ENCODE results near the gene FOXP1. TPM values are rescaled to one million over a fixed set of nuclear protein-coding genes. Genes with fewer than 3 reads are reported as not detected.
"Not testable (repeated sequence)": the region's sequence is repeated elsewhere in the genome, so short reads cannot be mapped to it uniquely, and the experiment has no call there.

FOXP1 gene
- total RNA-seq, 1 donor from 2014 or later, result 27.3 TPM

GRCh38 chr3:71438904-71439303 lies 144.6 kb downstream of the FOXP1 start:
- Histone ChIP-seq H3K4me1 (peaks cover 16% of the 10 kb centered on the region), H3K4me3 (no peak overlapping the region), H3K9ac (no peak overlapping the region), H3K79me2 (ENCODE audit: low read depth) (no peaks in the 10 kb centered on the region), H4K20me1 (ENCODE audit: low read depth) (peaks cover 18% of the 10 kb centered on the region), H3K4me2 (peak overlapping the region; percentile 41), H3F3A (ENCODE audit: low read depth) (peaks cover 13% of the 10 kb centered on the region), H3K9me3 (ENCODE audit: low read depth) (no peaks in the 10 kb centered on the region), H3K27me3 (no peaks in the 10 kb centered on the region), H3K27ac (no peak overlapping the region), H3K36me3 (no peaks in the 10 kb centered on the region), H2AFZ (replicated peaks) (no peak overlapping the region)
- Mint-ChIP-seq H3K27ac (no peak overlapping the region), H3K9me3 (peaks cover 29% of the 10 kb centered on the region), H3K27me3 (ENCODE audit: insufficient read depth, low read depth) (peaks cover 6% of the 10 kb centered on the region), H3K4me1 (peaks cover 24% of the 10 kb centered on the region), H3K36me3 (peaks cover 18% of the 10 kb centered on the region), H3K4me3 (no peak overlapping the region)
- no peak for TF ChIP-seq EZH2phosphoT487 (IDR thresholded peaks at IDR 0.05)
- no peak for TF ChIP-seq CTCF (IDR thresholded peaks at IDR 0.05)
- TF ChIP-seq EZH2 (IDR thresholded peaks at IDR 0.05), result no peak
- no peak for DNase-seq (ENCODE audit: low spot score)

- peak overlapping the region; percentile 12 for H3K4me3 Mint-ChIP-seq
- peak; percentile 61 for DNase-seq (ENCODE audit: low spot score)
- peak overlapping the region; percentile 41 for H3K4me2 ChIP-seq
- H3K9me3 Mint-ChIP-seq, result peaks cover 29% of the 10 kb centered on the region
- H3K27me3 ChIP-seq, result no peaks in the 10 kb centered on the region
- H2AFZ ChIP-seq (replicated peaks), result no peak overlapping the region
- peaks cover 16% of the 10 kb centered on the region for H3K4me1 ChIP-seq
- H3K27me3 Mint-ChIP-seq (ENCODE audit: insufficient read depth, low read depth), result peaks cover 6% of the 10 kb centered on the region
- no peak overlapping the region for H3K4me3 ChIP-seq
- peaks cover 13% of the 10 kb centered on the region for H3F3A ChIP-seq (ENCODE audit: low read depth)
- no peaks in the 10 kb centered on the region for H3K79me2 ChIP-seq (ENCODE audit: low read depth)
- H3K27ac ChIP-seq, result no peak overlapping the region
- H3K4me1 Mint-ChIP-seq, result peaks cover 27% of the 10 kb centered on the region
- TF ChIP-seq EZH2 (IDR thresholded peaks at IDR 0.05) (no peak), EZH2phosphoT487 (IDR thresholded peaks at IDR 0.05) (no peak)
- no peaks in the 10 kb centered on the region for H3K9me3 ChIP-seq (ENCODE audit: low read depth)
- peaks cover 18% of the 10 kb centered on the region for H4K20me1 ChIP-seq (ENCODE audit: low read depth)
- no peaks in the 10 kb centered on the region for H3K36me3 ChIP-seq
- H3K27ac Mint-ChIP-seq, result no peak overlapping the region
- H3K9ac ChIP-seq, result no peak overlapping the region
- H3K36me3 Mint-ChIP-seq, result peaks cover 16% of the 10 kb centered on the region
These were observed 145.3 kb downstream of the FOXP1 start for GRCh38 chr3:71438071-71438685.

- Mint-ChIP-seq H3K4me1 (peaks cover 32% of the 10 kb centered on the region), H3K4me3 (no peak overlapping the region), H3K36me3 (peaks cover 16% of the 10 kb centered on the region), H3K27me3 (ENCODE audit: insufficient read depth, low read depth) (peaks cover 4% of the 10 kb centered on the region), H3K9me3 (peaks cover 29% of the 10 kb centered on the region), H3K27ac (no peak overlapping the region)
- Histone ChIP-seq H3K9ac (no peak overlapping the region), H3K4me1 (peaks cover 16% of the 10 kb centered on the region), H3K79me2 (ENCODE audit: low read depth) (no peaks in the 10 kb centered on the region), H3K4me3 (no peak overlapping the region), H3K4me2 (no peak overlapping the region), H3F3A (ENCODE audit: low read depth) (peaks cover 13% of the 10 kb centered on the region), H2AFZ (replicated peaks) (no peak overlapping the region), H4K20me1 (ENCODE audit: low read depth) (peaks cover 18% of the 10 kb centered on the region), H3K27me3 (no peaks in the 10 kb centered on the region), H3K36me3 (no peaks in the 10 kb centered on the region), H3K9me3 (ENCODE audit: low read depth) (no peaks in the 10 kb centered on the region), H3K27ac (no peak overlapping the region)
- TF ChIP-seq EZH2 (IDR thresholded peaks at IDR 0.05) (no peak), EZH2phosphoT487 (IDR thresholded peaks at IDR 0.05) (no peak), CTCF (IDR thresholded peaks at IDR 0.05) (no peak)
- DNase-seq (ENCODE audit: low spot score), result no peak
These were observed 147.2 kb downstream of the FOXP1 start for GRCh38 chr3:71436337-71436736.

GRCh38 chr3:71435836-71436235 lies 147.7 kb downstream of the FOXP1 start:
- not testable (repeated sequence) for H3K27me3 Mint-ChIP-seq (ENCODE audit: insufficient read depth, low read depth); H3K4me3 Mint-ChIP-seq; H3K9ac ChIP-seq; H3K9me3 ChIP-seq (ENCODE audit: low read depth); DNase-seq (ENCODE audit: low spot score); H3K79me2 ChIP-seq (ENCODE audit: low read depth); H3K4me3 ChIP-seq; H3K4me2 ChIP-seq; H3K27me3 ChIP-seq; H3K27ac Mint-ChIP-seq; H3K36me3 ChIP-seq; H3K27ac ChIP-seq; H2AFZ ChIP-seq (replicated peaks)
- Histone ChIP-seq H4K20me1 (ENCODE audit: low read depth) (peaks cover 18% of the 10 kb centered on the region), H3K4me1 (peaks cover 17% of the 10 kb centered on the region), H3F3A (ENCODE audit: low read depth) (peaks cover 13% of the 10 kb centered on the region)
- peaks cover 33% of the 10 kb centered on the region for H3K4me1 Mint-ChIP-seq
- H3K9me3 Mint-ChIP-seq, result peaks cover 29% of the 10 kb centered on the region
- peaks cover 16% of the 10 kb centered on the region for H3K36me3 Mint-ChIP-seq

All from neural progenitor cell (in vitro differentiated cells).